KG1 (cell line): ENCODE results near the gene LTBP1.
"Not testable (repeated sequence)": the region's sequence is repeated elsewhere in the genome, so short reads cannot be mapped to it uniquely, and the experiment has no call there.

Experiments
- DNase-seq: peaks from one replicate; lab custom pipeline; 2025; lab: John Stamatoyannopoulos, UW

LTBP1 gene

GRCh38 chr2:33222309-33222708 is 275.6 kb downstream of the LTBP1 start:
- no peak for DNase-seq

DNA sequence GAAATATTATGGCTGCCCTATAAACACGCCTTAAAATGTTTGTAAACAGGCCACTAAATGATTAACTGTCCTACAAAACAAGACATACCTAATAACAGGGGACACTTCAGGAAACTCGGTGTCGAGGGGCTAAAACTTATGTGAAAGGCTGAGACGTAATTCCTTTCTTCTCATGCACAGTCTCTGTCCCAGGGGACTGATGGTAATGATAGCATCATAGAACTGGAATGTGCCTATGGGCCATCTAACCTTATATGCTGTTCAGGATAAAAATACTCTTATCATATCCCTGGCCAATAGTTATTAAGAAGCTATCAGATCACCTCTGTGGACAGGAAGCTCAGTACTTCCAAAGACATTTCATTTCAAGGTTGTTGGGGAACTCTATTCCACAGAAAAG is 277.1 kb downstream of the LTBP1 start:
- no peak for DNase-seq

DNA sequence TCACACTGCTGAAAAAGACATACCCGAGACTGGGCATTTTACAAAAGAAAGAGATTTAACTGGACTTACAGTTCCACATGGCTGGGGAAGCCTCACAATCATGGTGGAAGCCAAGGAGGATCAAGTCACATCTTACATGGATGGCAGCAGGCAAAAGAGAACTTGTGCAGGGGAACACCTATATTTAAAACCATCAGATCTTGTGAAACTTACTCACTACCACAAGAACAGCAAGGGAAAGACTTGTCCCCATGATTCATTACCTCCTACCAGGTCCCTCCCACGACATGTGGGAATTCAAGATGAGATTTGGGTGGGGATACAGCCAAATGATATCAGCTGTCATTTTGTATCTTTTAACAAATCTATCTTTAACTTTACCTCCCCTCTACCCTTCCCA is 278.6 kb downstream of the LTBP1 start:
- DNase-seq = no peak

DNA sequence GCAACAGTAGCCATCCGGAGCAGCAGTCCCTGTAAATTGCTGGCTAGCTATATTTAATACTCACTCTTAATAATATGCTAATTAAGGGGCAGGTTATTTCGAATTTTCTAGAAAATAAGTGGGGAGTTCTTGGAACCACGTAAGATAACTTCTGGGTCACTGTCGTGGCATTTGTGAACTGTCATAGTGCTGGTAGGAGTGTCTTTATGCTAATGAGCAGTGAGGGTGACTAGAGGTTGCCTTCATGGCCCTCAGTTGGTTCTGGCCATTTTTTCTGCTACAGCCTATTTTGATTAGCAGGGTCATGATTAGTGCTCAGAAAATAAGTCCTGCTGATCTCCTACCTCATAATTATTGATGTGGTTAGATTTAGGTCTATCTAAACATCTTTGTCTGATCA is 279.8 kb downstream of the LTBP1 start:
- DNase-seq = no peak

- no peak for DNase-seq
Observed at GRCh38 chr2:33229646-33230045, 282.9 kb downstream of the LTBP1 start.

GRCh38 chr2:33230195-33230594 is 283.4 kb downstream of the LTBP1 start:
- DNase-seq = no peak

GRCh38 chr2:33230842-33231241 is 284.1 kb downstream of the LTBP1 start:
- no peak for DNase-seq

DNA sequence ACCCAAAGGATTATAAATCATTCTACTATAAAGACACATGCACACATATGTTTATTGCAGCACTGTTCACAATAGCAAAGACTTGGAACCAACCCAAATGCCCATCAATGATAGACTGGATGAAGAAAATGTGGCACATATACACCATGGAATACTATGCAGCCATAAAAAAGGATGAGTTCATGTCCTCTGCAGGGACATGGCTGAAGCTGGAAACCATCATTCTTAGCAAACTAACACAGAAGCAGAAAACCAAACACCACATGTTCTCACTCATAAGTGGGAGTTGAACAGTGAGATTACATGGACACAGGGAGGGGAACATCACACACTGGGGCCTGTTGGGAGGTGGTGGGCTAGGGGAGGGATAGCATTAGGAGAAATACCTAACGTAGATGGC is 288.8 kb downstream of the LTBP1 start:
- DNase-seq = not testable (repeated sequence)

DNA sequence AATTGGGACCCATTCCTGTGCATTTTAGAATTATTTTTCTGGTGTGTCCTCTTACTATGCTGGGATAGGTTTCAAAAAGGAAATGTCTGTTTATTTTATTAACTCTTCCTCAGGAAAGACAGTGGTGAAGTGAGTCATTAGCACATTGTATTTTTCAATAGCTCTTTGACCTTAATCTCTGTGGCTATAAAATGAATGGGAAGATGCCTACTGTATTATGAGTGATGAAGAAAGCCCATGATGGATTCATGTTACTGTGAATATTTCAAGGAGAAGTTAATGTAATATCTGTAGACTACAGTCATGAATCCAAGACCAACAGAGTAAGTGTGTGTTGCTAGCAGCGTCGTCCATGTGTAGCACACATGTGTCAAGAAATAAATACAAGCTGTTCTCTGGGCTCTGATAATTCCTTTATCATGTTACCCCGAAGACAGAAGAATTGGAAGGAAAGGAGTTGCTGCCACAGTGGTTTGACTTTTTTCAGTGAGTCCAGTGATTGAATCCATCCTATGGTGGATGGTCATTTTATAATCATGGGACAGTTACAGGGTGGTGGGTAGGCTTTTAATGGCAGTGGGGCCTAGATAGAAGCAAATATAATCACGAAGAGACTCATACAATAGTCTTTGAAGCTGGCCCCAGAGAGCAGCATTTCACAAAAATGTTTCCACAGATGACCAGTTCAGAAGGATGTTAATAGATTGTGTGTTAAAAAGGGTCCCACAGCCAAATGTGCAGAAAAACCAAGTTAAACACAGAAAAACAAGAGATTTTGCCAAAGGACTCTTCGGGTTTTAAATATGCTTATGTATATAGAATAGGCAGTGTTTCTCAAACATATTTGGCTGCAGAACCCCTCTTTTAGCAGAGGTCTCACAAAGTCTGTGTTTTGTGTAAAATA is 290.0 kb downstream of the LTBP1 start:
- DNase-seq = no peak

GRCh38 chr2:33238111-33238510 is 291.4 kb downstream of the LTBP1 start:
- DNase-seq = no peak

DNA sequence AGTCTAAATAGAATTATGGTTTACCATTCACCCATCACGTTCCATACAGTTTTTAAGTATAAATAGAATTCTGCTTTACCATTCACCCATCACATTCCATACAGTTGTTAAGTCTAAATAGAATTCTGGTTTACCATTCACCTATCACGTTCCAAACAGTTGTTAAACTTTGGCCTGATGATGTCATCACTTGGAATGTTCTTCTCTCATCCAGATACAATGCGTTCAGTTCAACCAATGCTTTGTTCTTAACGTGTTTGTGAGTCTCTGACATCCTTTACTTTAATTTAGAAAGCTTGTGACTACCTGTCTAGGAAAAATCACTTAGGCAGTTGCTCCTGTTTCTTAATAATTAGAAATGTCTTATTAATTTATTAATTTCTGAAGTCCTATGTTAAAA is 293.4 kb downstream of the LTBP1 start:
- DNase-seq = no peak

DNA sequence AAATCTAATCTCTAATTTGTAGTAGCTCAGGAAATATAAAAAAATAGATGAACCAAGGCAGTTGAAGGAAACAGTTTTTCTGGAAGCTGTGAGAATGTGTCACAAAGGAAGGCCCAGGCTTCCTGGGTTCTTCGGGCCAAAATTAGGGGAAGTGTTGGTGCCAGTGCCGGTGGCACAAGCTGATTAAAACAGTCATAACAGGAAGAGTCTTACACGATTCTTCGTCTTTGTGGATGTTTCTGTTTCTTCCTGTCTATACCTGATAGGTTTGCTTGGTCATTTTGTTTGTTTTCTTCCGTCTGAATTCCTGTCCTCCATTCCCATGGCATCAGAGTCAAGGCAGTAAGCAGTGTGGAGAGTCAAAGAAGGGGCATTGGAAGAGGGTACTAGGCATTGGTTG is 294.3 kb downstream of the LTBP1 start:
- no peak for DNase-seq

- DNase-seq = no peak
Observed at GRCh38 chr2:33241581-33241980, 294.8 kb downstream of the LTBP1 start.

DNA sequence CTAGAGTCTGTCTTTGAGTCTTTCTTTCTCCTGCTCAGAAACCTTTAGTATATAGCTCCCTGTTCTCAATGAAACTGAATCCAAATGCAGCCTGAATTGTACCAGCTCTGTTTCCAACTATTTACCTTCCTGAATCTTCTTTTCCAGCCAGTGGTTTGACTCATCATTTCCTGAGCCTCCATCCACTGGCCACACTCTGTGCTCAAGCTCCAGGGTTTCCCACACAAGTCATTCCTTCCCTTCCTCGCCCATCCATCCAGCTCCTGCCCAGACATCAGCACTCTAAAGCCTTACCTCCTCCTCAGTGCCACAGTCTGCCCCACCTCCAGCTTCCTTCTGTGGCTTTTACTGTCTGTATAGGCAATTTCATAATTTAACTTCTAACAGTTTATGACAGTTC is 296.1 kb downstream of the LTBP1 start:
- no peak for DNase-seq

DNA sequence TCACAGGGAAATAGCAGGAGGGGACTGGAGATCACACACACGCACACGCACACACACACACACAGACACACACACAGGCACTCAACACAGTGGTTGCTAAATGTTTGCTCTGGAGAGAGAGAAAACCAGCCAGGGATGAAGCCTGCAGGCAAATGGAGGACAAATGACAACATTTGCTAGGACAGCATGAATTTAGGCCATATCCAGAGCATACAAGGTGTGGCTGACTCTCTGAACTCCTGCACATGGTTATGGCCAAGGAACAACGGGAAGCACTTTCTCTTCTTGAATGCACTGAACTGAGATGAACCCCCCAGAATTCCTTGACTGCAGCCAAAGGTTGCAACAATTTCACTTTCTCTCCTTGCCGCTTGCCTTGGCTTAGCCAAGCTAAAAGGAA is 299.7 kb downstream of the LTBP1 start:
- no peak for DNase-seq

GRCh38 chr2:33247365-33247764 is 300.6 kb downstream of the LTBP1 start:
- no peak for DNase-seq

GRCh38 chr2:33250417-33251029 is 303.8 kb downstream of the LTBP1 start:
- no peak for DNase-seq

- DNase-seq = no peak
Observed at GRCh38 chr2:33256162-33256755, 309.5 kb downstream of the LTBP1 start.

DNA sequence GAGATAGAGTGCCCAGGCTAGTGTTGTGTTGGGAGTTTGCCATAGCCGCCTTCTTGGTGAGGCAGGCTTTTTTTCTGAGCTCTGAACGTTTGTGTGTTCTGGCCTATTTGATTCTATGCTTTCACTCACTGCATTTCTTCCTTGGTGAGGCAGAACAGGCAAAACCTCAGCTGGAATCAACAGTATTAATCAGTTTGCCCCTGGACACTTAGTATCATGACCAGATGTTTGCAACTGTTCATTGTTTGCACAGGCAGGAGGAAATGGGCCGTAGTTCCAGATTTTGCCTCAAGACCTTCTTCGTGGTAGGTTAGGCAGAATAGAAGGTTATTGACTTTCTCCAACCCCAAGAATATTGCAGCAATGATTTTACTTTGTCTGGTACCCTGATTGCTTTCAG is 311.6 kb downstream of the LTBP1 start:
- no peak for DNase-seq

DNA sequence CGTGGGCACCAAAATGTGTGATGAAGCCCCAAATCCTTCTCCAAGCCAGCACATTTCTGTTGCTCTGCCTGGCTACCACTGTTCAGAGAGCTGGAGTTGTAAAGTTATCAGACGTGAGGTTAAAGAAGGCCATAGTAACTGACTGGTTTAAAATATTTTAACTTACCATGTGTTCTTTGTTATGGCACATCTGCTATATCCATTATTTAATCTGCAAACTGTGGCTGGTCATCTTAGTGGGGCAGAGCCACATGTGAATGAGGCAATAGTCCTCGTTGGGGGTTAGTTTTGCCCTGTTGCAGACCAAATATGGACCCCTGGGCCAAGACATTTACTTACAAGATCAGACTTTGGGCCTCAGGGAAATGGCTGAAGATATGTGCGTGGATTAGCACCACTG is 315.3 kb downstream of the LTBP1 start:
- no peak for DNase-seq

DNA sequence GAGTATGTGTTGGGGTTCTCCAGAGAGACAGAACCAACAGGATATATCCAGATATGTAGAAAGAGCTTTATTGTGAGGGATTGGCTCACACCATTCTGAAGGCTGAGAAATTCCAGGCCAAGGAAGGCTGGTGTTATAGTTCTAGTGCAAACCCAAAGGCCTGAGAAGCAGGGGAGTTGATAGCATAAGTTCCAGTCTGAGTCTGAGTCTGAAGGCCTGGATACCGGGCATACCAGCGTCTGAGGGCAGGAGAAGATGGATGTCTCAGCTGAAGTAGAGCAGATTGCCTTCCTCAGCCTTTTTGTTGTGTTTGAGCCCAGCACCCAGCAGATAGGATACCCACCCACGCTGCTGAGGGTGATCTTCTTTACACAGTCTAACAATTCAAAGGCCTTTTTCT is 318.0 kb downstream of the LTBP1 start:
- DNase-seq = no peak

DNA sequence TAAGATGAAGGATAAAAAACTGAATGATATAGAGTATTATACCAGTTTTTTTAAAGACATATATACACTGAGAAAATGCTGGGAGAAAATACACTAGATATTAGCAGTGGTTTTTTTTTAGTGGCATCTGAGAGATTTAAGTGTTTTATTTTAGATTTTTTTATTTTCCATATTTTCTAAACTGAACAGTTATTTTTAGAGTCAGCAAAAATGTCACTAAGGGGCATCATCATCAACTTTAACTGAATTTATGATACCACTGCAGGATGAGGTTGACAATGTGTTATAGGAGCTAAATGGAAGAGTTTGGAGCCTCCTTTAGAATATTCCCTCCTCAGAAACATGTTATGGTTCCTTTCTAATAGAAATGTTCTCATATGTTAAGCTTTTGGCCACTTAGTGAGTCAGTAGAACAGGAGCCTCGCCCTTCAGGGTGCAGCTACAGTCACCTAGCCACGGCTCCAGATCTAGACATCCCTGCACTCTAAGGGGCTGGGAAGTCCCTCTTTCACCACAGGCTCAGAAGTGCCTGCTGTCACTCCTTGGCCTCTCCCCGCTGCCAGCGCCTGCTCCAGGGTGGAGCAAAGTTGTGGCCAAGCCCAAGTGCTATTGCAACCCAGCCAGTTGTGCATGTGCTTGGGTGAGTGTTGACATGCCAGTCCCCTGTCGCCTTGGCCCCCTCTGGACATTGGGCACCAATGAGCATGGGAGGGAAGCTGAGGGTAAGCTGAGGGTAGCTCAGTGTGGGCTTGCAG is 319.0 kb downstream of the LTBP1 start:
- no peak for DNase-seq

DNA sequence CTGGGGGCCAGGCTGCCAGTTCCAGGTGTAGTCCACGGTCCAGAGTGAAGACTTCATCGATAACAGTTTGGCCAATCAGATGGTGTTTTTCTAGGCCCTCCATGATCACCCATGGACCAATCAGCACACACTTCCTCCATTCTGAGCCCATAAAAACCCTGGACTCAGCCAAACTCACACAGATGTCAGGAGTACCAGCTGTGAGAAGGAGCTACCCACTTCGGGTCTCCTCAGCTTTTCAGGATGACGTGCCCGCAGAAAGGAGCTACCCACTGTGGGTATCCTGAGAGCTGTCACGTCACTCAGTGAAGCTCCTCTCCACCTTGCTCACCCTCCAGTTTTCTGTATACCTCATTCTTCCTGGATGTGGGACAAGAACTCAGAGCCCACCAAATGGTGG is 319.7 kb downstream of the LTBP1 start:
- DNase-seq = no peak
